HG03575 (cell line): ENCODE measurements around the gene UCMA.
"Not testable (repeated sequence)": the region's sequence is repeated elsewhere in the genome, so short reads cannot be mapped to it uniquely, and the experiment has no call there.

Source experiments
- ATAC-seq: cut with Tn5 transposase; IDR thresholded peaks from one replicate; pipeline ENCODE4 v1.9.1; 2021; ENCODE audit not compliant: unreplicated experiment, insufficient number of reproducible peaks, low FRiP score; ENCODE audit errors: extremely low read depth

The UCMA gene

DNA sequence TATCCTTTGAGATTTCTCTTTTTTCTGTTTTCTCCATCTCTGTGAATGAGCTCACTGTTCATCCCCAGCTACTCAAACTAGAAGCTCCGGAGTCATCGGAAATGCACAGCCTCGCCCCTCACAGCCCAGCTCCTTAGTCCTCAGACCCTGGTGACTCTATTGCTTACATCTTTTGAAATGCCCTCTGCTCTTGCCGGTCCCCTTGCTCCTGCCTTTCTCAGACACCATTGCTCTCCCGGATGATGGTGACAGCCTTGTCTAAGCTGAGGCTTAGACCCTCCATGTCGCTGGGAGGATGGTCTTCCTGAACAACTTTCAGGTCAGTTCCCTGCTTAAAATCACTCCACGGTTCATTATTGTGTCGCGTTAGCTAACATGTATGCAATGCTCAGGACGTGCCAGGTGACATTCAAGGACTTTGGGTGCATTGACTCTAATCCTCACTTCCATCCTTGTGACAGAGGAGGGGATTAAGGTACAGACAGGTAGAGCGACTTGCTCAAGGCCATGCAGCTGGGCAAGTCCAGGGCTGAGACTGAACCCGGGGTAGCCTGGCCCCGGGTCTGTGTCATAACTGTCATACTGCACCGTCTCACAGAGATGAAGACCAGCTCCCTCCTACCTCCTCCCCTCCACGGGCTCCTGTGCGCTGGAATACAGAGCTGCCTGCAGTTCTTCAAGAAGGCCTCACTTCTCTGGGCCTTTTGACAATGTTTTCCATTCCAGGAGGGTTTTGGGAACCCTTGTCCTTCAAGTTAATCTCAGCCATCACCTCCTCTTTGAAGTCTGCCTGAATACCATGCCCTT, 4.3 kb upstream of the UCMA start:
- ATAC-seq = no peak

DNA sequence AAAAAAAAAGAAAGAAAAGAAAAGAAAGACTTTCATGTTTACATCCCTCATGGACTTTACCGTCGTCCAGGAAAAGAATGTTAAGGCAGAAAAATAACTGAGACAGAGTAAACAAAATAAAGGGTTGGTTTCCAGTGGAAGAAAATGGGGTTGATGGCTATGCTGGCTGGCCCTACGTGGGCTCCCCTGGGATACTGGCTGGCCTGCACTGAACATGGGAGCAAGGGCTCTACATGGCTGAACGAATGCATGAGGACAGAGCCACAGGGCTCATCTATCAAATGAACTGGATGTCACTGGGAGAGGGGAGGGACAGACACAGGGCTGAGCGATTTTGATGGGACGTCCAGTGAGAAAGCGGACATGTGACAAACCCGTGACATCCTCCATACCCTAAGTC, 2.5 kb upstream of the UCMA start:
- ATAC-seq = no peak

DNA sequence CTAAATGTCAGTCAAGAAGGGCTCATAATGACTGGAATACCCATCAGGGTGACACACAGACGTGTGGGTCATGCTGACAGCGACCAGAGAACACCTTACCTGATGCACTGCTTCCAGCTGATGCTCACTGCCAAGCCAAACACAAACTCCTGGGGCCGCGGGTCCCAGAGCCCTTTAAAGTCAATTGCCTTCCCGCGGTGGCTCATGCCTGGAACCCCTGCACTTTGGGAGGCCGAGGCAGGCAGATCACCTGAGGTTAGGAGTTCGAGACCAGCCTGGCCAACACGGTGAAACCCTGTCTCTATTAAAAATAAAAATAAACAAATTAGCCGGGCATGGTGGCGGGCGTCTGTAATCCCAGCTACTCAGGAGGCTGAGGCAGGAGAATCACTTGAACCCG, 562 bp upstream of the UCMA start:
- ATAC-seq = not testable (repeated sequence)

DNA sequence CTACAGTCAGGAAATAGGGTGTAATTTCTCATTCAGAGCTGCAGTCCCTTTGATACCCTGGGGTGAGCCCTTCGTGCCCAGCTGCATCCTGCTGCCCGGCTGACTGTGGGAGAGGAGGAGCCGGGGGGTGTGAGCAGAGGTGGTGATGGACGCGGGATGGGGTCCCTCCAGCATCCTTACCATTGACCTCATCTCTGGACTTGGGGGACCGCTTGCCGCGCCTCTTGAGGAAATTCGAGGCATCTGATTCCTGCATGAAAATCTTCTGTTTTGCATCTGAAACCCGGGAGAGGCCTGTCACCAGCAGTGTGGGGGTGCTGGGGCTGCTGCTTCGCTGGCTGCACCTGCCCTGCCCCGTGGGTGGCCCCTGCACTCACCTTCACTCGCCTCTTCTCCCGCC, 816 bp downstream of the UCMA start:
- no peak for ATAC-seq

DNA sequence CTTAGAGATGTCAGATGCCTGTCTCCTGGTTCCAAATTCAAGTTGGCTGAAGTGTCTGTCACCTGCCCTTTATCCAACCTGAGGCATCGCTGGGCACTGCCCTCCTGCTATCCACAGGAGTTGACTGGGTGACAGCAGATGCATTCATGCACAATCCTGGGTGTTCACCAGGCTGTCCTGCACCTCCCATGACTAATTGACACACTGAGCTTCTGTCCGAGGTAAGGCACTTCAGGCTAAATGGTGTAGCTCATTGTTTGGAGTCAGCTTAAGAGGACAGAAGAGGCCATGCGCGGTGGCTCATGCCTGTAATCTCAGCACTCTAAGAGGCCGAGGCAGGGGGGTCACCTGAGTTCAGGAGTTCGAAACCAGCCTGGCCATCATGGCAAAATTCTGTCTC, 2.4 kb downstream of the UCMA start:
- ATAC-seq = no peak

DNA sequence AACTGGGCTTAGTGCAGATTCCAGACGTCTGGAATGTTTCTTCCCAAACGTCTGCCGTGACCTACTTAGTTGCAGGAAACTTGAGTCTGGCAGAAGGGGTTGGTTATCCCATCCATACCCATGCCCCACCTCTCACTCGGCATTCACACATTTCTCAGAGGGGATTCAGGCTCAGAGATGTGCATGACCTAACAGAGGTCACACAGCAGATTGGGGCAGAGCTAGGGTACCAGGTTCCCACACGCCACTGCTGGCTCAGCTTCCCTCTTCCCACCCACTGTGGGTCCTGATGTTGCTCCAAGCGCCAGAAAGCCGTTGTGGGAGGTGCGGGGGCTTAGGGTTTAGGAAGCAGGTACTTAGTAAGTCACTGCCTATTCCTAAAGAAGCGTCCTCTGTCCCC, 3.0 kb downstream of the UCMA start:
- no peak for ATAC-seq

DNA sequence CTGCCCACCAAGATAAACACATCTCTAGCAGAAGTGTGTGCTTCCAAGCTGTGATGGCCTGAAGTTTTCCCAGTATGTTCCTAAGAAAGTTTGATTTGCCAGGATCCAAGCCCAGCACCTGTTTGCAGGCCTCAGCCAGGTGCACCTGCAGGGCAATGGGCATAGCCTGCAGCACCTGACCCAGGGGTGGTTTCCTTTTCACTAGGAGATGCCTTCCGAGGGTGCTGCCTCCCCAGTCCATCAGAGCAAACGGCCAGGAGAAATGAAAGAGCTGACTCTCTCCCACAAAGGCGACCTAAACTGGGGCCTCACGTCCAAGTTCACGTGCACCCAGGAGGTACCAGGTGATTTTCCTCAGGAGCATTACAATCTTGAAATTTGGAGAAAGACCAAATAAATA, 7.1 kb downstream of the UCMA start:
- no peak for ATAC-seq

DNA sequence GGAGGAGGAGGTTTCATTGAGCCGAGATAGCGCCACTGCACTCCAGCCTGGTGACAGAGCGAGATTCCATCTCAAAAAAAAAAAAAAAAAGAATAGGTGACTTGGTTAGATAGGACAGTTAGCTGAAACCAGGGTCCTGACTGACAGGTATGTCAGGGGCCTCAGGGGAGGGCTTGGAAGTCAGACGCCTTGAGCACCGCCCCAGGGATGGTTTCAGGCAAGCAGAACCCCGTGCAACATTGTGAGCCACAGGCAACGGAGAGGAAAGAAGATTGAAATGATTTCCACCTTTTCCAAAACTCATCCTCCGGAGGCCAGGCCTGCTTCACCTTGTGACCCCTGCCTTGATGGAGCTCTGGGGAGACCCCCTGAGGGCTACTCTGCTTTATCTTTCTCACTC, 8.6 kb downstream of the UCMA start:
- ATAC-seq = no peak

DNA sequence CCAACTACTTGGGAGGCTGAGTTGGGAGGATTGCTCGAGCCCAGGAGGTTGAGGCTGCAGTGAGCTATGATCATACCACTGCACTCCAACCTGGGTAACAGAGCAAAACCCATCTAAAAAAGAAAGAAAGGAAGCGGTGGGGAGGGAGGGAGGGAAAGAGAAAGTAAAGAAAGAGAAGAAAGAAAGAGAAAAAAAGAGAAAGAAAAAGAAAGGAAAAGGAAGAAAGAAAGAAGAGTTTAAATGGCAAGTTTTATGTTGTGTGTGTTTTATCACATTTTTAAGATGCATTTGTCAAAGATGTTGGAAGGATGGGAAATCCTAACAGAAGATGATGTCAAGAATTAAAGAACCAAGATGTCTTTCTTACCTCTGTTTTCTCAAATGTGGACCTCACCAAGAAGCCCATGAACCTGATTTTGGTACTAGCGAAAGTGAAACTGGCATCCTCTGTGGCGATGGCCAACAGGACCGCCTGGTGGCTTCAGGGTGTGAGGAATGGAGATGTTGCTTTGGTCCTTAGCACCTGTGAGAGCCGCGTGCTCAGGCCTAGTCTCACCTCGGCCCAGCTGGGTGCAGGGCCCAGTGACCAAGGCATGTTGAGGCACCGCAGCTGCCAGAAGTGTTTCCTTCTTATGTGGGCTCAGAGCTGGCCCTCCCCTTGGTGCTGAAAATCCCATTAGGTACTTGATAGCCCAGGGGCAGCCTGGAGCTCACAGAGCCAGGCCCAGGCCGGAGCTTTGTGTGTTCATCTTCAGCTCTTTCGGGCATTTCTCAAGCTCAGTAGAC, 9.8 kb downstream of the UCMA start:
- ATAC-seq = no peak

DNA sequence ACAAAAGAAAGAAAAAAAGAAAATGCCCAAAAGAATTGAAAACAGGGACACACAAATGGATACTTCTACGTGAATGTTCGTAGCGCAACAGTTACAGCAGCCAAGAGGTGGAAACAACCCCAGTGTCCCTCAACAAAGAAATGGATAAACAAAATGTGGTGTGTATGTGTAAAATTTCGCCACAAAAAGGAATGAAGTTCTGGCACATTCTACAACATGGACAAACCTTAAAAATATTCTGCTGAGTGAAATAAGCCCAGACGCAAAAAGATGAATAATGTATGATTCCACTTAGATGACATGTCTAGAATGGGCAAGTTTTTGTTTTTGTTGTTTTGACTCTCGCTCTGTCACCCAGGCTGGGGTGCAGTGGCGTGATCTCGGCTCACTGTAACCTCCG, 10.9 kb downstream of the UCMA start:
- ATAC-seq = no peak

DNA sequence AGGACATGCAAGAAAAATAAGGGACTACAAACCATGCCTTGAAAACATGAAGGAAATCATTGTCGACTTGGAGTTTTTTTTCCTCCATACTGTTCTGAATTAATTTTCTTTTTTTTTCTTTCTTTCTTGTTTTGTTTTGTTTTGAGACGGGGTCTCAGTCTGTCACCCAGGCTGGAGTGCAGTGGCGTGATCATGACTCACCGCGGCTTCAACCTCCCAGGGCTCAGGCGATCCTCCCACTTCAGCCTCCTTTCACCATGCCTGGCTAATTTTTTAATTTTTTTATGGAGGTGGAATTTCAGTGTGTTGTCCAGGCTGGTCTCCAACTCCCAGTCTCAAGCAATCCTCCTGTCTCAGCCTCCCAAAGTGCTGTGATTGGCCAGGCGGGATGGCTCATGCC, 11.6 kb downstream of the UCMA start:
- ATAC-seq = no peak

DNA sequence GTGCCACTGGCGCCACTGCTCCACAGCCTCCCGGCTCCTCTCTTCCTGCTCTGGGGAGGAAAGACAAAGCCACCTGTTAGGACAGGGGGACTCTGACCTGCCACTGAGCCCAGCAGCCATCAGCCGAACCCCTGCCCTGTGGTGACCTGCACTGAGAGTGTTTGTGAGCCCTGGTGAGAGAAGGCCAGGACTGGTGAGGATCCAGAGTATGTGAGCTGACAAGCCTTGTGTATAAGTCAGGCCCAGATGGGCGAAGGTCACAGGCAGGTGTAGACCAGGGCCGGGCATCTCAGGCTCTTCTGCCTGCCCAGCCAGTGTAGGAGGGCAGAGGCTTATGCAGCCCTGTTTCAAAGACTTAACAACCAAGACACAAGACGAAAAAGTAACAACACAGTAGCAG, 12.0 kb downstream of the UCMA start:
- ATAC-seq = no peak

DNA sequence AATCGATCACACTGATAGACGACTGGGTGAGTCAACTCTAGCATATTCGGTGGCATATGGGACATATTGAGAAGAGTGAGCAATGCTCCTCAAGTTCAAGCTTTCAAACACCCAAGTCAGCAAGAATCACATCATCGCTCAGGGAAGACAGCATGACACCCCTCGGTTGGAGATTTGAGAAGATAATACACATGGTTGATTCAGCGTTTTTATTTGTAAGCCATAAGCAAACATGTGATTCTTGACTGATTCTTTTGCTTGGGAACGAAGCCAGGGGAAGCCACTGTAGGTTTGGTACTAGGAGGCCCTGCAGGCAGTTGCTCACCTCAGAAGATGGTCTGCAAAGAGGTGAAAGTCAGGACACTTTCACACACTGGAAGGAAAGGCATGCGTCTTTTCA, 12.6 kb downstream of the UCMA start:
- no peak for ATAC-seq

DNA sequence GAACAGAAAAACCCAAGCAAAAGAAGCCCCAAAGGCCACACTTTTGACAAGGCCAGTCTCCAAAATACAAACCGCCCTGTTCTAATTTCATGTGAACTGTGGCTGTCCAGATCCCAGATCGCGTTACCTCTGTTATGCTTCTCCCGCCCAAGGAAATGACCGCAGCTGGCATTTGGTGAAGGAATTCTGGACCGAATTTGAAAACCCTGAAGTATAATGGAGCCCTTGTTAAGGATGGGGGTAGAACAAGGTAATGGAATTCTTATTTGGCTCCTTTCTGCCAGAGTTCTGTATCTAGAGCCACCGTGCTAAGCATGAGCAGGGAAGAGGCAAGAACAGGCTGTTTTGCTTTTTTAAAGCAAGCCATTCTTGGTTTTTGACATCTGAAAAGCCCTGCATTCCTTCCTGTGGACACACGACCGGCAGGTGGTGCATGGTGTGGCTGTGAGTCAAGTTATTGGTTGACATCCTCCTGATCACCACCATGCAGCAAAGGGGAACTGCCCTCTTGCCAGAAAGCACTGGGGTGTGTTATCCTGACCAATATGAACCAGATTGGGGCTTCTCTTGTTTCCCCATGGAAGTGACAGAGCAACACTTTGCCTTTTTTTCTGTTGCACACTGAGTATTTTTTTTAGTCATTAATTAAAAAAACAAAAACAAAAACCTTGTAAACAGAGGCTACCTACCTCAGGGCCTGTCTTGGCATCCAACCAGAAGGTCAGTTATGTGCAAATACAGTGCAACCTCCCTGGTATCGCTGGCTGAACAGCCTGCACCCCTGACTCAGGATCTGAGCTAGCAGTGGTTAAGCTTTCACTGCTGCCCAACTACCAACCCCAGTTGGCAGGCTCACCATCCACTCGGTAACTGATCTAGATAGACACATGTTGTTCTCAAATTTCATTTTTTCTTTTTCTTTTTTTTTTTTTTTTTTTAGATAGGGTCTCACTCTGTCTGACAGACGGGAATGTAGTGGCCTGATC, 14.2 kb downstream of the UCMA start:
- ATAC-seq = no peak

DNA sequence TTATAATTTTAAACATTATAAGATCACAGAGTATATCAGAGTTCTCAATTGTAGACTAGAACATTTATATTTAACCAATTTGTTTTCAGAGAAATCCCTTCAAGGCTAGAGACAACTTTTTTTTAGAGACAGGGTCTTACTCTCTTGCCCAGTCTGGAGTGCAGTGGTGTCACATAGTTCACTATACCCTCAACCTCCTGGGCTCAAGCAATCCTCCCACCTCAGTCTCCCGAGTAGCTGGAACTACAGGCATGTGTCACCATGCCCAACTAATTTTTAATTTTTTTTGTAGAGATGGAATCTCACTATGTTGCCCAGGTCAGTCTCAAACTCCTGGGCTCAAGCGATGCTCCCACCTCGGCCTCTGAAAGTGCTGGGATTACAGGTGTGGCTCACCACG, 15.3 kb downstream of the UCMA start:
- ATAC-seq = no peak

DNA sequence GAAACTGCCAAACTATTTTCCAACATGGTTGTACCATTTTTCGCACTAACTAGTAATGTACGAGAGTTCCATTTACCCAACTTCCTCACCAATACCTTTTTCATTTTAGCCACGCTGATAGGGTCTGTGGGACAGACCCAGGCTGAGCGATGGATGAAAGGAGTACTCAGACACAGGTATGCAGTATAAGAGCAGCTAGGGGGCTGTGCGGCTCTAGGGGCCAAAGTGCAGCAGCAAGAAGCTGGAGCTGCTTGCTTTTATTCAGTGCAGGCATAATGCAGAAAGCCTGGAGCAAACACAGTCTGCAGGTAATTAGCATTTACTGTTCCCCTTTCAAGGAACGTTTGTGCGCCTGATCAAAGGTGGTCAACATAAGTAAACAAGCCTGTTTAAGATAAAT, 21.0 kb downstream of the UCMA start:
- ATAC-seq = no peak

DNA sequence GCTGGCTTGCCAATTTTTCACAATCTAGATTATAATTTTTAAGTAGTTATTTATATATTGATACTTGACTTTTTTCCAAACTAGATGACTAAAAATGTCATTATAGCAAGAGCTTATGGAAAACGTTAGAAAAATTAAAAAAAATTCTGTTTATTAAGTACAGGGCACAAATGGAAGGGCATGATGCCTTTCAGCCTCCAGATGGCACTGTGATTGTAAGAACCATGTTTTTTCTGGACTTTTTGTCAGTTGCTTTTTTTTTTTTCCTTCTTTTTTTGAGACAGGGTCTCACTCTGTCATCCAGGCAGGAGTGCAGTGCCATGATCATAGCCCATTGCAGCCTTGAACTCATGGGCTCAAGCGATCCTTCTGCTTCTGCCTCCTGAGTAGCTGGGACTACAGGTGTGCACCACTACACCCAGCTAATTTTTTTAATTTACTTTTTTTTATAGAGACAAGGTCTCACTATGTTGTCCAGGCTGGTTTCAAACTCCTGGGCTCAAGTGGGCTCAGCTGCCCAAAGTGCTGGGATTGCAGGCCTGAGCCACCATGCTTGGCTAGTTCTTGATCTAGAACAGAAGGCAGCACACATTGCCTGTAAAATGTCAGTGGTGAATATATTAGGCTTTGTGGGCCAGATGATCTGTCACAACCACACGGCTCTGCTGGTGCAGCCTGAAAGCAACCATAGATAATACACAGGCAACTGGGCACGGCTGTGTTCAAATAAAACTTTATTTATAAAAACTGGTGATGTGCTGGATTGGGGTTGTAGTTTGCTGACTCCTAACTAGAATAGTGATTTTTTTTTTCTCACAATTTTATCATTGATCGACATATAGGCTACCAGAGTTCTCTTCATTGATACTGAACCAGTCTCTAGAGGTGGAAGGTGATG, 27.4 kb downstream of the UCMA start:
- ATAC-seq = no peak

DNA sequence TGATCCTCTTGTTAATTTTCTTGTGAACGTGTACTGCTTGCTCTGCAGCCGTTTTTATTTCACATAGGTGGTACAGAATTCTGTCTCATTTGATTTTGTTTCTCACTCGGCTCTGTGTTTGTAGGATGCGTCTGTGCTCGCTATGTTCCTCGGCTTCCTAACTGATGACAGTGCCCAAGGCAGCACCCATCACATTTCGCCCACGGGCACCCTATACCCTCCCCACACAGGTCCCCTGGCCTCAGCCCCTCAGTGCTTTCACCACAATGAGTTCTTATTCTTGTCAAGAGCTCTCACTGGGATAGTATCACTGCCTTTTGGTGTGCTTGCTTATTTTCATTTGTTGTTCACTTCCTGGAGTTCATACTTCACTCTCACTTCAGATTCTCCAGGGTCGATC, 28.1 kb downstream of the UCMA start:
- no peak for ATAC-seq

DNA sequence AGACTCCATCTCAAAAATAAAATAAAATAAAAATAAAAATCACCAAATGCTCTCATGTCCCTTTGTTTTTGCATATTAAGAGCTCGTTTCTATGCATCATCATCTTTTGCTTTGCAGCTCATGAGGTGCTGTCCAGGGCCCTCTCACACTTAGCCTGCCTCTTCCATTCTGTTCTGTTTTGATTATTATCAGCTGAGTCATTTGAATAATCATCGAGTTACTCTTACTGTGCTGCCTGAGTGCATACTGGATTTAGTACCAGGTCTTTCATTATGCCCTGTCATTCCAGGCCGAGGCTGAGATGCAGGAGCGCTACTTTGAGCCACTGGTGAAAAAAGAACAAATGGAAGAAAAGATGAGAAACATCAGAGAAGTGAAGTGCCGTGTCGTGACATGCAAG, 33.0 kb downstream of the UCMA start:
- no peak for ATAC-seq
